ENCODE results near the gene NKAIN1. TPM values are rescaled to one million over a fixed set of nuclear protein-coding genes. Genes with fewer than 3 reads are reported as not detected.

NKAIN1 gene
- total RNA-seq, 3 donors from 2014 or later (not counting 1 experiment from before 2014, with no cell fraction given) = not detected

DNA sequence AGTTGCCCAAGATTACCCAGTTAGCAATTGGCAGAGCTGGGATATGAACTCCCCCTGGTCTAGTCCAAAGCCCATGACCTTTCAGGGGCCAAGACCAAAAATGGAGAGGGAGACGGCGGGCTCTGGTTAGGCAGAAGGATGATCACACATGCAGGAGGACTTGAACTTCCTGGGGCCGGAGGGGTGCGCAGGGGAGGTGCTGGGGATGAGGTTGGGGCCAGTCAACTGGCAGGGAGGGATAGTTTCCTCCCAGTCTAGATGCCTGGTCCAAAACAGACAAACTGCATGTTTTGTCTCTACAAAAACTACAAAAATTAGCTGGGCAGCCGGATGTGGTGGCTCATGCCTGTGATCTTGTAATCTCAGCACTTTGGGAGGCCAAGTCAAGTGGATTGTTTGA, 78.1 kb downstream of the NKAIN1 start:
- no peak for DNase-seq
- TF ChIP-seq, protein P1, sequence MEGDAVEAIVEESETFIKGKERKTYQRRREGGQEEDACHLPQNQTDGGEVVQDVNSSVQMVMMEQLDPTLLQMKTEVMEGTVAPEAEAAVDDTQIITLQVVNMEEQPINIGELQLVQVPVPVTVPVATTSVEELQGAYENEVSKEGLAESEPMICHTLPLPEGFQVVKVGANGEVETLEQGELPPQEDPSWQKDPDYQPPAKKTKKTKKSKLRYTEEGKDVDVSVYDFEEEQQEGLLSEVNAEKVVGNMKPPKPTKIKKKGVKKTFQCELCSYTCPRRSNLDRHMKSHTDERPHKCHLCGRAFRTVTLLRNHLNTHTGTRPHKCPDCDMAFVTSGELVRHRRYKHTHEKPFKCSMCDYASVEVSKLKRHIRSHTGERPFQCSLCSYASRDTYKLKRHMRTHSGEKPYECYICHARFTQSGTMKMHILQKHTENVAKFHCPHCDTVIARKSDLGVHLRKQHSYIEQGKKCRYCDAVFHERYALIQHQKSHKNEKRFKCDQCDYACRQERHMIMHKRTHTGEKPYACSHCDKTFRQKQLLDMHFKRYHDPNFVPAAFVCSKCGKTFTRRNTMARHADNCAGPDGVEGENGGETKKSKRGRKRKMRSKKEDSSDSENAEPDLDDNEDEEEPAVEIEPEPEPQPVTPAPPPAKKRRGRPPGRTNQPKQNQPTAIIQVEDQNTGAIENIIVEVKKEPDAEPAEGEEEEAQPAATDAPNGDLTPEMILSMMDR (IDR thresholded peaks at IDR 0.05) = no peak
- Histone ChIP-seq H3K27ac (ENCODE audit: low read length) (no peak overlapping the region), H3K4me1 (ENCODE audit: control insufficient read depth, insufficient read depth, low read length) (no peaks in the 10 kb centered on the region), H3K36me3 (ENCODE audit: control insufficient read depth, insufficient read depth, low read length) (no peaks in the 10 kb centered on the region), H3K4me3 (ENCODE audit: low read length) (no peak overlapping the region), H3K27me3 (ENCODE audit: control insufficient read depth, insufficient read depth, low read length) (no peaks in the 10 kb centered on the region), H3K9me3 (ENCODE audit: control insufficient read depth, insufficient read depth, low read length) (no peaks in the 10 kb centered on the region)
- no peak for ATAC-seq
- Mint-ChIP-seq H3K4me1 (no peaks in the 10 kb centered on the region), H3K4me3 (no peak overlapping the region), H3K27me3 (ENCODE audit: low read depth in 2 of 2) (peaks cover 0 to 4% of the 10 kb centered on the region in 2 donors), H3K9me3 (no peaks in the 10 kb centered on the region), H3K36me3 (no peaks in the 10 kb centered on the region), H3K27ac (peak overlapping the region in 1 of 2 donors; percentile 27)
- WGBS (ENCODE audit: insufficient coverage) = 89% methylated on average over 5 of the region's 5 CpGs
- intact Hi-C loops (cut with micrococcal nuclease) = loop anchor here (5.0 kb wide), 2 partner anchors 171 to 386 kb away; no protein-coding TSS in a partner anchor

DNA sequence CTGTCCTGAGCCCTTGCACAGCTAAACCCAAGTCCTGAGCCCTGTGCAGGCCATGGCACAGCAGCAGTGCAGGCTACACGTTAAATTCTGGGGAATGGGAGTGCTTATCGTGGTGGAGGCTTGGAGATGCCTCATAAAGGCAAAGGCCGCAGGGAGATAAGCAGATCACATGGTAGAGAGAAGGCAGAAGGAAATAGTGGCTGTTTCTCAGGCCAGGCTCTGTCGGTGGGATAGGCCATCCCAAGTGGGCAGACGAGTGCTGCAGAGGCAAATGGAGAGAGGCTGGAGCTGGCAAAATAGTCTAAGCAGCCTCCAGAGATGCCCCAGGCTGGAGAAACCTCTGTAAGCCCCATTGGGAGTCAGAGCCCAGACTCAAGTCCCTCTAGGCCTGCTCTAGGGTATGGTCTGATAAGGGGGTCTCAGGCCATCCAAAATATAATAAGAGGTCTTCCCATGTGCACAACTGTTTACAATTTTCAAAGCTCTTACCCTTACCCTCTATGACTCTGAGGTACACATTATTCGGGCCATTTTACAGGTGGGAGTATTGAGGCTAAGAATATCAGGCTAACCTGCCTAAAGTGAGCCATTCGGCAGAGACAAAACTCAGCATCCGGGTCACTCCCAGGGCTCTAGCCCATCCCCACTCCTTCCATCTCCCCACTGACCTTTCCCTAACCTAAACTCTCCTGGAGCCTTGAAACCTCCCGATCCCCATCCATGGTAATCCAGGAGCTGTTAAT, 79.6 kb downstream of the NKAIN1 start:
- ATAC-seq (no peak), DNase-seq (no peak)
- H3K9me3 ChIP-seq (ENCODE audit: control insufficient read depth, insufficient read depth, low read length) = no peaks in the 10 kb centered on the region
- no peaks in the 10 kb centered on the region for H3K36me3 ChIP-seq (ENCODE audit: control insufficient read depth, insufficient read depth, low read length)
- no peak overlapping the region for H3K4me3 ChIP-seq (ENCODE audit: low read length)
- Mint-ChIP-seq H3K27ac (no peak overlapping the region), H3K27me3 (ENCODE audit: low read depth in 2 of 2) (peaks cover 0 to 4% of the 10 kb centered on the region in 2 donors), H3K9me3 (no peaks in the 10 kb centered on the region), H3K4me1 (peaks cover 6 to 8% of the 10 kb centered on the region in 2 donors), H3K4me3 (no peak overlapping the region), H3K36me3 (no peaks in the 10 kb centered on the region)
- TF ChIP-seq, protein P1 (IDR thresholded peaks at IDR 0.05) = no peak
- H3K27me3 ChIP-seq (ENCODE audit: control insufficient read depth, insufficient read depth, low read length) = no peaks in the 10 kb centered on the region
- intact Hi-C loops (cut with micrococcal nuclease) = loop anchor here (5.0 kb wide), 2 partner anchors 172 to 387 kb away; no protein-coding TSS in a partner anchor
- H3K27ac ChIP-seq (ENCODE audit: low read length) = no peak overlapping the region
- 84% methylated on average over 8 of the region's 9 CpGs for WGBS (ENCODE audit: insufficient coverage)
- H3K4me1 ChIP-seq (ENCODE audit: control insufficient read depth, insufficient read depth, low read length) = peaks cover 11% of the 10 kb centered on the region

DNA sequence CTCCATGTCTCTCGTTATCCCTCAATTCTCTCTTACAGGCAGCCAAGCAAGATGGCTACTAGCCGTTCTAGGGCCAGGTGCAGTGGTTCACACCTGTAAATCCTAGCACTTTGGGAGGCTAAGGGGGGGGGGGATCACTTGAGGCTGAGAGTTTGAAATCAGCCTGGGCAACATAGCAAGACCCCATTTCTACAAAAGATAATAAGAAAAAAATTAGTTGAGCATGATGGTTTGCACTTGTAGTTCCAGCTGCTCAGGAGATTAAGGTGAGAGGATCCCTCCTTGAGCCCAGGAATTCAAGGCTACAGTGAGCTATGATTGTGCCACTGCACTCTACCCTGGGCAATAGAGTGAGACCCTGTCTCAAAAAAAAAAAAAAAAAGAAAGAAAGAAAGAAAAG, 80.4 kb downstream of the NKAIN1 start:
- H3K27ac Mint-ChIP-seq = no peak overlapping the region
- peaks cover 6 to 10% of the 10 kb centered on the region in 2 donors for H3K4me1 Mint-ChIP-seq
- TF ChIP-seq, protein P1 (IDR thresholded peaks at IDR 0.05) = no peak
- peaks cover 15% of the 10 kb centered on the region for H3K4me1 ChIP-seq (ENCODE audit: control insufficient read depth, insufficient read depth, low read length)
- H3K4me3 Mint-ChIP-seq = no peak overlapping the region
- ATAC-seq (no peak), DNase-seq (no peak)
- H3K36me3 Mint-ChIP-seq = no peaks in the 10 kb centered on the region
- H3K4me3 ChIP-seq (ENCODE audit: low read length) = no peak overlapping the region
- no peaks in the 10 kb centered on the region for H3K36me3 ChIP-seq (ENCODE audit: control insufficient read depth, insufficient read depth, low read length)
- H3K27me3 Mint-ChIP-seq (ENCODE audit: low read depth in 2 of 2) = peaks cover 0 to 4% of the 10 kb centered on the region in 2 donors
- H3K9me3 Mint-ChIP-seq = no peaks in the 10 kb centered on the region
- no peak overlapping the region for H3K27ac ChIP-seq (ENCODE audit: low read length)
- H3K27me3 ChIP-seq (ENCODE audit: control insufficient read depth, insufficient read depth, low read length) = no peaks in the 10 kb centered on the region
- 100% methylated on average over 2 of the region's 2 CpGs for WGBS (ENCODE audit: insufficient coverage)
- intact Hi-C loops (cut with micrococcal nuclease) = no loop called here
- H3K9me3 ChIP-seq (ENCODE audit: control insufficient read depth, insufficient read depth, low read length) = no peaks in the 10 kb centered on the region
